OCI-M2 (cell line): ENCODE results near the gene TTC28.

ENCODE experiments used
- DNase-seq: peaks from one replicate; lab custom pipeline; 2025; ENCODE audit not compliant: unreplicated experiment; lab: John Stamatoyannopoulos, UW

The TTC28 gene

GRCh38 chr22:28147401-28147800 lies 532.2 kb downstream of the TTC28 start:
- no peak for DNase-seq

- no peak for DNase-seq
Observed at GRCh38 chr22:28146401-28147314, 533.0 kb downstream of the TTC28 start.

- no peak for DNase-seq
Observed at GRCh38 chr22:28143961-28144745, 535.5 kb downstream of the TTC28 start.

GRCh38 chr22:28143241-28143865 lies 536.3 kb downstream of the TTC28 start:
- no peak for DNase-seq

- no peak for DNase-seq
Observed at GRCh38 chr22:28142361-28142961, 537.2 kb downstream of the TTC28 start.

GRCh38 chr22:28141614-28142013 lies 538.0 kb downstream of the TTC28 start:
- DNase-seq, result no peak

GRCh38 chr22:28139961-28140360 lies 539.7 kb downstream of the TTC28 start:
- DNase-seq, result no peak

- DNase-seq, result no peak
Observed at GRCh38 chr22:28139516-28139915, 540.1 kb downstream of the TTC28 start.

- no peak for DNase-seq
Observed at GRCh38 chr22:28137036-28137435, 542.6 kb downstream of the TTC28 start.

- no peak for DNase-seq
Observed at GRCh38 chr22:28132466-28132865, 547.2 kb downstream of the TTC28 start.

- no peak for DNase-seq
Observed at GRCh38 chr22:28129319-28129962, 550.2 kb downstream of the TTC28 start.

- DNase-seq, result no peak
Observed at GRCh38 chr22:28128827-28129226, 550.8 kb downstream of the TTC28 start.

- DNase-seq, result no peak
Observed at GRCh38 chr22:28125799-28126198, 553.8 kb downstream of the TTC28 start.

- DNase-seq, result no peak
Observed at GRCh38 chr22:28123989-28124766, 555.5 kb downstream of the TTC28 start.

- no peak for DNase-seq
Observed at GRCh38 chr22:28120691-28121592, 558.7 kb downstream of the TTC28 start.

- no peak for DNase-seq
Observed at GRCh38 chr22:28118957-28119631, 560.5 kb downstream of the TTC28 start.

GRCh38 chr22:28116219-28116673 lies 563.4 kb downstream of the TTC28 start:
- no peak for DNase-seq

- no peak for DNase-seq
Observed at GRCh38 chr22:28115426-28115825, 564.2 kb downstream of the TTC28 start.
